ENCODE data around the gene TRHDE.

DNA sequence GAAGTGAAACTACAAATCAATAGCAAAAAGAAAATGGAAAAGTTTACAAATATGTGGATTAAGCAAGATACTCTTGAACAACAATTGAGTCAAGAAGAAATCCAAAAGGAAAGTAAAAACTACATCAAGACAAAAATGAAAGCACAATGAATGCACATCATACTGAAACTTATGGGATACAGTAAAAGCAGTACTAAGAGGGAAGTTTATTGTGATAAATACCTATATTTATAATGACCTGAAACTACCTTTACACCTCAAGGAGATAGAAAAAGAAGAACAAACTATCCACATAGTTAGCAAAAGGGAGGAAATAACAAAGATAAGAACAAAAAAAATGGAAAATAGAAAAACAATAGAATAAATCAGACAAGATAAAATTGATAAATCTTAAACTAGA, 375.0 kb downstream of the TRHDE start:
- TF ChIP-seq ZNF512 (CRISPR knock-in tag; IDR thresholded peaks at IDR 0.05; ENCODE audit: borderline replicate concordance) (no peak), CTCF (IDR thresholded peaks at IDR 0.05) (no peak), ELF4 (CRISPR knock-in tag; IDR thresholded peaks at IDR 0.05; ENCODE audit: low read depth) (no peak), JUN (CRISPR knock-in tag; IDR thresholded peaks at IDR 0.05) (no peak), NR2C2 (CRISPR knock-in tag; IDR thresholded peaks at IDR 0.05) (no peak), ZSCAN18 (CRISPR knock-in tag; IDR thresholded peaks at IDR 0.05) (no peak)
- TF ChIP-seq, protein P1, sequence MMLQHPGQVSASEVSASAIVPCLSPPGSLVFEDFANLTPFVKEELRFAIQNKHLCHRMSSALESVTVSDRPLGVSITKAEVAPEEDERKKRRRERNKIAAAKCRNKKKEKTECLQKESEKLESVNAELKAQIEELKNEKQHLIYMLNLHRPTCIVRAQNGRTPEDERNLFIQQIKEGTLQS (CRISPR knock-in tag; conservative IDR thresholded peaks at IDR 0.05), result no peak
